GM21381 (cell line): Measurements from ENCODE around the gene CTSK.
"Not testable (repeated sequence)": the region's sequence is repeated elsewhere in the genome, so short reads cannot be mapped to it uniquely, and the experiment has no call there.

Experiments
- ATAC-seq: cut with Tn5 transposase; IDR thresholded peaks from one replicate; pipeline ENCODE4 v1.9.1; 2021; ENCODE audit warnings: mild to moderate bottlenecking, moderate library complexity; ENCODE audit not compliant: unreplicated experiment

The CTSK gene

GRCh38 chr1:150808121-150808520 is at the start of gene CTSK:
Gene CTSK, minus strand, starts transcription at chr1:150808260. Its CDS starts 1,455 bp downstream, at chr1:150806805.
- no peak for ATAC-seq

GRCh38 chr1:150852734-150853133 is 44.7 kb upstream of the CTSK start:
- not testable (repeated sequence) for ATAC-seq

DNA sequence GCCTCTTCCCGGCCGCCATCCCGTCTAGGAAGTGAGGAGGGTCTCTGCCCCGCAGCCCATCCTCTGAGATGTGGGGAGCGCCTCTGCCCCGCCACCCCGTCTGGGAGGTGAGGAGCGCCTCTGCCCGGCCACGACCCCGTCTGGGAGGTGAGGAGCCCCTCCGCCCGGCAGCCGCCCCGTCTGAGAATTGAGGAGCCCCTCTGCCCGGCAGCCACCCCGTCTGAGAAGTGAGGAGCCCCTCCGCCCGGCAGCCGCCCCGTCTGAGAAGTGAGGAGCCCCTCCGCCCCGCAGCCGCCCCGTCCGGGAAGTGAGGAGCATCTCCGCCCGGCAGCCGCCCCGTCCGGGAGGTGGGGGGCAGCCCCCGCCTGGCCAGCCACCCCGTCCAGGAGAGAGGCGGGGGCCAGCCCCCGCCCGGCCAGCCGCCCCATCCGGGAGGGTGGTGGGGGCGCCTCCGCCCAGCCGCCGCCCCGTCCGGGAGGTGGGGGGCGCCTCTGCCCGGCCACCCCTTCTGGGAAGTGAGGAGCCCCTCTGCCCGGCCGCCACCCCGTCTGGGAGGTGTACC is 42.8 kb upstream of the CTSK start:
- not testable (repeated sequence) for ATAC-seq

- no peak for ATAC-seq
Observed at GRCh38 chr1:150846473-150847146, 38.5 kb upstream of the CTSK start.

GRCh38 chr1:150843474-150843873 is 35.4 kb upstream of the CTSK start:
- ATAC-seq, result no peak

GRCh38 chr1:150842964-150843363 is 34.9 kb upstream of the CTSK start:
- no peak for ATAC-seq

DNA sequence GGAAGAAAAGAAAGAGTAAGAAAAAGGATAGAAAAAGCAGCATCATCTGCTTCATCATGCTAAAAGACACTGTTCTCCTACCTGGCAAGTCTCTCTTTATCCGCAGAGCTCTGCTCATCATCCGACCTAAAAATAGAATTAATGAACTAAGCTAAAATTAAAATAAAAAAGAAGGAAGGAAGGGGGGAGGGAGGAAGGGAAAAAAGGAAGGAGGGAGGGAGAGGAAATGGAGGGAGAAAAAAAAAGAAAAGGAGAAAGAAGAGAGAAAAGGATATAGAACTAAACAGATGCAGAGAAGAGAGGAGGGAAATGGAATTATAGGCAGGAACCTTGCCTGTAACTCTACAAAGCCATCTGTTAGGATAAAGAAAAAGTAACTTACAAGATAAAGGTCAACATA is 34.3 kb upstream of the CTSK start:
- ATAC-seq, result no peak

DNA sequence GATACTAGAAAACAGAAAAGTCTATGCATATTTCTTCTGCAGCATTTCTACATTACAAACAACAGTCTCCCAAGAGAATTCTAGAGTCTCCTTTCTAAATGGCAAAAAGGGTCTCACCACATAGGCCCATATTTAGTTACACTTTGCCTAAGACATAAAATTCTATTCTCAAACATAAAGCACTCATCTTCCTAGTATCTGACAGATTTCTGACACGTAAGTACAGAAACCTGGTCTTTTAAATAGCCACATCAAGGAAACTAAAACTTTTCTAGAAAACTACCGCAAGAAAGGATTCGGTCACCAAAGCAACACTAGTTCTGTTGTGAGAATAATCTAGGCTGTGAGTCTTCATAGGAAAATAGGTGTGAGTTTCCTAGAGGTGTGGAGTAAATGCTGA is 33.6 kb upstream of the CTSK start:
- ATAC-seq, result no peak

- ATAC-seq, result not testable (repeated sequence)
Observed at GRCh38 chr1:150840850-150841249, 32.8 kb upstream of the CTSK start.

DNA sequence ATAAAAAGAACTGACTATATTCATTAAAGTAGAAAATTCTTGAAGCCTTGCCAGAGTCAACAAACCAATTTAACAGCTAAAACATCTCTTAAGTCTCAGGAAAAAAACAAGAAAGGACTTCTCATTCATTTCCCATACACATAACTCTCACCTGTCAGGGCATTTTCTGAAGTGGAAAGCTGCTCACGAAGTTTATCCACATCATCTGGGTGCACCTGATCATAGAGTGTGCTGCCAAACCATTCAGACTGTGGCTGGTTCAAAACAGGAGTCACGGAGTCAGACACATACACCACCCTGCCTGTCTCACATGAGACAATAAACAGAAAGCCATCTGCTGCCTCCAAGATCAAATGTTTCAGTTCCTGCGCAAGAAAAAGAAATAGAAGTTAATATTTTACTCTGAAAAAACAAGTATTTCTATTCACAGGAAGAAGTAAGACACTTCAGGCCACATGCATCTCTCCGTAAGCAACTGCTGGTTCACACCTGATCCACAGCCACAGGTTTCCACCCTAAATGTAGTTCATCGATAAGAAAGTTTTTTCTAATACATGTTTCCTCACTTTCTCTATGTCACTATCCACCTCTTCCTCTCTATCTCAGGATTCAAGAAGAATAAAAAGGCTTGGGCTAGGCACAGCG is 28.2 kb upstream of the CTSK start:
- ATAC-seq, result peak; percentile 83

- not testable (repeated sequence) for ATAC-seq
Observed at GRCh38 chr1:150833961-150834360, 25.9 kb upstream of the CTSK start.

DNA sequence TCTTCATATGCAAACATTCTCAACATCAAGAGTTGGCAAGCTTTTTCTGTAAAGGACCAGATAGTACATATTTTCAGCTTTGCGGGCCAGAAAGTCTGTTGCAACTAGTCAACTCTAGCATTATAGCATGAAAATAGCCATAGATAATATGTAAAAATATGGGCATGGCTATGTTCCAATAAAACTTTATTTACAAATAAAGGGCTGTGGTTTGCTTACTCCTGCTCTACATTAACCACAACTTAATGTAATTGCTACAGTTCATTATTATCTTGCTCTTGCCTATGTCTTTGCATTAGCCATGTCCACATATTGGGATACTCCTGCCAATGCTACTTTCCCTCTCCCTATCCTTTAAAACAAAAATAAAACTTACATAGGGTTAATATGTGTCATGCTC is 24.5 kb upstream of the CTSK start:
- no peak for ATAC-seq

DNA sequence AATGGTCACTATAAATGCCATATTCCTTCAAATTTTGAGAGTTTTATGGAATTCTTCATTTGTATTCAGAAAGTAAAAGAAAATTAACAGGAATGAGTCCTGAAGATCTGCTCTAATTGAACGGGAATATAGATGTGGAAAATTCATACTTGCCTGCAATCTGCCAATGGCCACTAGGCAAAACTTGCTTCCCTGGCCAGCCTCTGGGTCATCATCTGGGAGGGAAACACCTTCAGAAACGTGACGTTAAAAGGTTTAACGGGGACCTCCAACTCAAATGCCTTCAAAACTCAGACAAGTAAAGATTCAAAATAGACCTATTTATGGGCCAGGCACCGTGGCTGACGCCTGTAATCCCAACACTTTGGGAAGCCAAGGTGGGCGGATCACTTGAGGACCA is 21.7 kb upstream of the CTSK start:
- no peak for ATAC-seq

GRCh38 chr1:150826299-150826698 is 18.2 kb upstream of the CTSK start:
- no peak for ATAC-seq

DNA sequence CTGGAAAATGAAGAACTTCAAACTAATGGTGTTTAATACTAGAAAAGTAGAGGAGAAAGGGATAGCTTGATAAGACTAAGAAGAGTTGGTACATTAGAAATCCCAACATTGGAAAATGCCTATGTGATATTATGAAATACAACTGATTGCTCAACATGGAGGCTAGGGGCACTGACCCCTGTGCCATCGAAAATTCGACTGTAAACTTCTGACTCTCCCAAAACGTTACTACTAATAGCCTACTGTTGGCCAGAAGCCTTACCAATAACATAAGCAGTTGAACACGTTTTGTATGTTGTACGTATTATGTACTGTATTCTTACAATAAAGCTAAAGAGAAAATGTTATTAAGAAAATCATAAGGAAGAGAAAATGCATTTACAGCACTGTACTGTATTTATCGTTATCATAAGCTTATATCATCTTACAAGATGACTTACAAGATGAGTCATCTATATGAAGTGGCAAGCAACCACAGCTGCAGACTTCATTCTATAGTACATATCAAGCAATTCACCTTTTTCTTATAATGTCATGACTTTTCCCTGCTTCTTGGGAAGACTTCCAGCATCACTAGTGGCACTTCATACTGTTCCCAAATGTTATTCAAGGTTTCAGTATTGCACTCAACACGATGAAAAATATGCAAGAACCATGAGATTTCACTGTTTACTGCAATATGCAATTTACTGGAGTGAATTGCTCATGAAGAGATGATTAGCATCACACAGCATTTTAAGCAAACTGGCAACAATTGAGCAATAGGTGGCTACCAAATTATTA is 12.9 kb upstream of the CTSK start:
- no peak for ATAC-seq

DNA sequence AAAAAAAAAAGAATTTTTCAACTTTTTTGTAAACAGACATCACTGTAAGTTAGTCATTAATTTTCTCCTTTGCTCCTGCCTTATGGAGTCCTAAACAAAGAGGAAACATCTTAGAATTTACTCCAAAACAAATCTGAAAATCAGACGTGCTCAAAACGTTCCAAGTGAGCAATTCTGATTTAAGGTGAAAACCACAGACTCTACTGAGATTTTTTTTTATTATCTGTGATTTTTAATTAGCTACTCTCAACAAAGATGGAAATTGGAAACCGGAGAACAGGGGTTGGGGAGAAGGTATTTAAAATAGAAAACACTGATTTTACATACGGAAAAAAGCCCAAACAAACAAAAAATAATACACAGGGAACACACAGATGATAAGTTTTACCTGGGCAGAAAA is 7.8 kb upstream of the CTSK start:
- ATAC-seq, result no peak

DNA sequence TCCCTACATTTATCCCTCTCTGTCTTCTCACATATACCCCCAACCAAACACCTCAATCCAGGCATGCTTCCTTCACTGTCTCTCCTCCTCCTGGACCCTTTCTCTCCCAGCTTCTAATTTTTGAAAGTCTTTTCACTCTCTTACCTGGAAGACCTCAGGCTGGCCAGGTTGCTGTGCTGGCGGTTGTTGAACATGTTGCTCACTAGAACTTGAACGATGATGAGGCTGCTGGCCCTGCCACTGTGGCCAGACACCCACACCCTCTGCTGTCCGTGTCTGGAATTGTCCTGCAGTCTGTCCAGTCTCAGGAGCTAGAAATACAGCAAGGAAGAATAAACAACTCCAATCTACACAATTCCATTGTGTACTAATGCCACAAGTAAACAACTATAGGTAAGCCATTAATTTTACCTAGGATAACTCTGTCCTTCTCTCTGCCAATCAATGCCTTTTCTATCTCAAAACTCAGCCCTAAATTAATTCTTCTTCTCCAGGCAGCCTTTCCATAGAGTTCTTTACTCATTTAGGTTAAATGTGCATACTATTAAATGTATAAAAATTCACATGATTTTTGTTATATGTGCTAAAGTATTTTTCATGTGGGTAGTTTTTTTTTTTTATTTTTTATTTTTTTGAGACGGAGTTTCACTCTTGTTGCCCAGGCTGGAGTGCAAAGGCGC is 5.1 kb upstream of the CTSK start:
- ATAC-seq, result no peak

- ATAC-seq, result no peak
Observed at GRCh38 chr1:150810958-150811659, 3.0 kb upstream of the CTSK start.

DNA sequence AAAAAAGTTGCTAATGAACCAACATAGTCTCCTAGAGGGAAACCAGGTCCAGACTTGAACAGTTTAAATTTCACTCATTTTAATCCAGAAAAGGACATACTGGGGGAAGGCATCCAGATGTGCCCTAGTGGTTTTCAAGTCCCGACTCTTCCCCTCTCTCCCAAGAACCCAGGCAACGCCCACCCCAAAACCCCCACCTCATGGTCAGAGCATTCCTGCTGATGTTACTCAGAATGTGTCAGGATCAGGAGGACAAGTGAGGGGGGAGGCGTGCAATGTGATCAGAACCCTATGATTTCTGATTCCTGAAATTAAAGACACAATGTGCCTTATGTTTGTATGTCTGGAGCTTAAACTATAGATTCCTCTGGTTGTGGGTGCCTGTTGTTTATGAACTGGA is 1.6 kb upstream of the CTSK start:
- ATAC-seq, result no peak

GRCh38 chr1:150808846-150809245 is 786 bp upstream of the CTSK start:
- ATAC-seq, result no peak
